CD14-positive monocyte (primary cell): ENCODE results near the gene ETS1. TPM values are rescaled to one million over a fixed set of nuclear protein-coding genes. Genes with fewer than 3 reads are reported as not detected.

Source experiments
- DNase-seq, 3 donors: peaks; one replicate each; pipeline ENCODE4 v3.0.0-alpha.2; 2011 to 2022
- H2AFZ ChIP-seq: 2 replicates; pipeline ENCODE4 v1.6.0; 2012; ENCODE audit warnings: mild to moderate bottlenecking, low read depth, low read length, inconsistent platforms; ENCODE audit not compliant: insufficient read depth, poor library complexity, severe bottlenecking
- H3K27ac ChIP-seq, 2 donors: 1 replicate in 1 of 2; 2 replicates in 1 of 2; pipeline ENCODE4 v1.5.1; 2012 to 2013; ENCODE audit warnings: low read length in 2 of 2, control low read depth in 1 of 2, inconsistent platforms in 1 of 2, low read depth in 1 of 2, mild to moderate bottlenecking in 1 of 2
- H3K27me3 ChIP-seq, 2 donors: one replicate each; pipeline versions ENCODE4 v1.6.0 to v1.6.1; 2011 to 2013; ENCODE audit warnings: low read length in 2 of 2; ENCODE audit not compliant: control insufficient read depth in 2 of 2, insufficient read depth in 2 of 2
- H3K36me3 ChIP-seq, 2 donors: replicated peaks in 1 of 2; 1 replicate in 1 of 2; 2 replicates in 1 of 2; pipeline versions ENCODE4 v1.5.1 to v1.6.1; 2012 to 2013; ENCODE audit warnings: low read length in 2 of 2, control low read depth in 1 of 2, inconsistent platforms in 1 of 2, mild to moderate bottlenecking in 1 of 2; ENCODE audit not compliant: insufficient read depth in 2 of 2, control insufficient read depth in 1 of 2
- H3K4me1 ChIP-seq, 2 donors: 1 replicate in 1 of 2; 2 replicates in 1 of 2; pipeline versions ENCODE4 v1.5.1 to v1.6.1; 2012 to 2013; ENCODE audit warnings: low read length in 2 of 2, control low read depth in 1 of 2, inconsistent platforms in 1 of 2, mild to moderate bottlenecking in 1 of 2, moderate library complexity in 1 of 2; ENCODE audit not compliant: insufficient read depth in 2 of 2, control insufficient read depth in 1 of 2
- H3K4me2 ChIP-seq: replicated peaks from 2 replicates; pipeline ENCODE3; 2012; ENCODE audit warnings: low read length, moderate library complexity, mild to moderate bottlenecking; ENCODE audit not compliant: poor library complexity, severe bottlenecking; ENCODE audit errors: extremely low read depth
- H3K4me3 ChIP-seq, 3 experiments: fragments of 200-600 bp in 1 of 3; sonication (generic) in 1 of 3; replicated peaks in 1 of 3; 1 replicate in 2 of 3; 2 replicates in 1 of 3; pipeline ENCODE4 v1.5.1; 2011 to 2013; ENCODE audit warnings: low read length in 3 of 3, mild to moderate bottlenecking in 3 of 3, control low read depth in 2 of 3, low read depth in 2 of 3, inconsistent platforms in 1 of 3, moderate library complexity in 1 of 3
- H3K79me2 ChIP-seq: 2 replicates; pipeline ENCODE4 v1.6.0; 2012; ENCODE audit warnings: mild to moderate bottlenecking, control low read depth, inconsistent platforms, low read length, moderate library complexity; ENCODE audit not compliant: insufficient read depth
- H3K9ac ChIP-seq: 2 replicates; pipeline ENCODE4 v1.6.0; 2017; ENCODE audit warnings: low read length, mild to moderate bottlenecking; ENCODE audit not compliant: insufficient read depth, poor library complexity, severe bottlenecking
- H3K9me3 ChIP-seq, 2 donors: replicated peaks in 1 of 2; 1 replicate in 1 of 2; 2 replicates in 1 of 2; pipeline versions ENCODE4 v1.5.1 to v1.6.1; 2012 to 2013; ENCODE audit warnings: low read length in 2 of 2, control low read depth in 1 of 2; ENCODE audit not compliant: control insufficient read depth in 1 of 2, insufficient read depth in 1 of 2
- H4K20me1 ChIP-seq: 2 replicates; pipeline ENCODE4 v1.6.0; 2012; ENCODE audit warnings: mild to moderate bottlenecking, low read length, control low read depth, moderate library complexity; ENCODE audit not compliant: insufficient read depth
- H3K27ac Mint-ChIP-seq, 7 donors: one replicate each; pipeline ENCODE4 v1.8.0; 2020; ENCODE audit warnings: mild to moderate bottlenecking in 7 of 7, mixed read lengths in 7 of 7, moderate library complexity in 6 of 7, inconsistent platforms in 2 of 7
- H3K27me3 Mint-ChIP-seq, 3 donors: one replicate each; pipeline ENCODE4 v1.8.0; 2021 to 2022; ENCODE audit warnings: low read depth in 3 of 3, mild to moderate bottlenecking in 3 of 3, mixed read lengths in 3 of 3, moderate library complexity in 3 of 3, inconsistent platforms in 1 of 3
- H3K36me3 Mint-ChIP-seq, 2 donors: one replicate each; pipeline ENCODE4 v1.8.0; 2020; ENCODE audit warnings: mixed read lengths in 2 of 2, inconsistent platforms in 1 of 2, mild to moderate bottlenecking in 1 of 2
- H3K4me1 Mint-ChIP-seq: one replicate; pipeline ENCODE4 v1.8.0; 2020; ENCODE audit warnings: mild to moderate bottlenecking, mixed read lengths
- H3K4me3 Mint-ChIP-seq, 2 donors: one replicate each; pipeline ENCODE4 v1.8.0; 2020; ENCODE audit warnings: mild to moderate bottlenecking in 2 of 2, mixed read lengths in 2 of 2, moderate library complexity in 1 of 2
- H3K9me3 Mint-ChIP-seq, 7 donors: one replicate each; pipeline ENCODE4 v1.8.0; 2020 to 2022; ENCODE audit warnings: mixed read lengths in 7 of 7, mild to moderate bottlenecking in 6 of 7, moderate library complexity in 6 of 7, inconsistent platforms in 2 of 7
- CTCF ChIP-seq: fragments of 200-600 bp; IDR thresholded peaks from one replicate; pipeline ENCODE4 v1.8.0; 2022; ENCODE audit warnings: antibody characterized with exemption, mild to moderate bottlenecking
- WGBS: methylation state at CpG from one replicate; pipeline ENCODE4 v1.1.5; 2013; ENCODE audit warnings: missing lambda C conversion rate; ENCODE audit not compliant: insufficient coverage; 5-methylcytosine and 5-hydroxymethylcytosine counted together
- intact Hi-C, 2 donors: fragments of 100-400 bp; cut with micrococcal nuclease; formaldehyde crosslinking; loops; one replicate each; pipeline versions ENCODE4 v1.15.0 to v1.15.1; 2023
- polyA plus RNA-seq, 3 donors: library from polyadenylated mRNA; depleted of rRNA in 1 of 3; unstranded in 2 of 3; stranded (reverse) in 1 of 3; fragments of 300-500 nt in 2 of 3; fragments of >200 nt in 1 of 3; fragmentation: Illumina TruSeq in 2 of 3; gene quantifications; 1 replicate in 2 of 3; 2 replicates in 1 of 3; pipeline ENCODE4 v1.2.3, GENCODE V29; 2012 to 2021

The ETS1 gene
- polyA plus RNA-seq, 3 donors, result 0.67 to 1.6 (median 1.6) TPM

DNA sequence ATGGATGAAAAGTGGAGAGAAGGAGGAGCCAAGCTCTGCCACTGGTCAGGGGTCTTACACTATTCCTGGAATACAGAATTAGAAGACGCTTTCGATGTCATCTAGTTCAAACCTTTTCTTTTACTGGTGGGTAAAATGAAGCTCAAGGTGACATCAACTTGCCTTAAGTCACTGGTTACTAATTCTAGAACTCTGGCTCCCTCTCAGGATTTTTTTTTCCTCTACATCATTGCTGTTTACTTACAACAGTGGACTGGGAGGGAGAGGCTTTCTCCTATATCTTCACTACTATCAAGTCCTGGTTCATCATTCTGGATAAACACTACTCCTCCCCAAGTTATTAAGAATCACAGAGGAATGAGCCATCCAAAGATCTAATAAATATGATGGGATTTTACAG is 82.9 kb downstream of the ETS1 start:
- Histone ChIP-seq H3K4me1 (peaks cover 6 to 7% of the 10 kb centered on the region in 2 donors), H2AFZ (no peak overlapping the region), H3K4me3 (no peak overlapping the region), H3K27me3 (peaks cover 4 to 9% of the 10 kb centered on the region in 2 donors), H3K79me2 (no peaks in the 10 kb centered on the region), H4K20me1 (no peaks in the 10 kb centered on the region), H3K4me2 (no peak overlapping the region), H3K27ac (no peak overlapping the region), H3K9ac (no peak overlapping the region), H3K36me3 (no peaks in the 10 kb centered on the region), H3K9me3 (no peaks in the 10 kb centered on the region)
- no CpG with 5 or more reads among the region's 2 CpGs for WGBS
- H3K36me3 Mint-ChIP-seq, result peaks cover 0 to 10% of the 10 kb centered on the region in 2 donors
- H3K27me3 Mint-ChIP-seq, result peaks cover 15 to 21% (median 21%) of the 10 kb centered on the region in 3 donors
- DNase-seq, result no peak
- peaks cover 32% of the 10 kb centered on the region for H3K4me1 Mint-ChIP-seq
- intact Hi-C loops, result no loop called here
- no peak for TF ChIP-seq CTCF
- H3K4me3 Mint-ChIP-seq, result no peak overlapping the region
- no peak overlapping the region for H3K27ac Mint-ChIP-seq
- peaks cover 0 to 8% (median 2%) of the 10 kb centered on the region in 7 donors for H3K9me3 Mint-ChIP-seq

- no peak overlapping the region for H3K4me3 Mint-ChIP-seq
- TF ChIP-seq CTCF, result no peak
- H3K4me2 ChIP-seq, result no peak overlapping the region
- peaks cover 0 to 8% (median 2%) of the 10 kb centered on the region in 7 donors for H3K9me3 Mint-ChIP-seq
- no peak overlapping the region for H3K9ac ChIP-seq
- H4K20me1 ChIP-seq, result no peaks in the 10 kb centered on the region
- no peak overlapping the region for H3K27ac ChIP-seq
- WGBS, result 90% methylated on average over 7 of the region's 8 CpGs
- no peak overlapping the region for H2AFZ ChIP-seq
- no peaks in the 10 kb centered on the region for H3K36me3 ChIP-seq
- H3K79me2 ChIP-seq, result no peaks in the 10 kb centered on the region
- H3K4me1 Mint-ChIP-seq, result peaks cover 32% of the 10 kb centered on the region
- intact Hi-C loops, result no loop called here
- peaks cover 4 to 9% of the 10 kb centered on the region in 2 donors for H3K27me3 ChIP-seq
- peaks cover 0 to 10% of the 10 kb centered on the region in 2 donors for H3K36me3 Mint-ChIP-seq
- H3K27ac Mint-ChIP-seq, result peak overlapping the region in 1 of 7 donors; percentile 55
- H3K4me3 ChIP-seq, result no peak overlapping the region
- H3K4me1 ChIP-seq, result peaks cover 6 to 7% of the 10 kb centered on the region in 2 donors
- DNase-seq, result no peak
- peaks cover 15 to 19% (median 17%) of the 10 kb centered on the region in 3 donors for H3K27me3 Mint-ChIP-seq
- H3K9me3 ChIP-seq, result no peaks in the 10 kb centered on the region
Observed at GRCh38 chr11:128503245-128503991, 83.9 kb downstream of the ETS1 start.
